ENCODE results near the gene AHDC1. TPM values are rescaled to one million over a fixed set of nuclear protein-coding genes. Genes with fewer than 3 reads are reported as not detected.

The AHDC1 gene
- total RNA-seq, 2 donors from 2014 or later: 27.1 to 83.7 TPM

GRCh38 chr1:27603309-27603680 is 649 bp downstream of the AHDC1 start:
- no peak for TF ChIP-seq CTCF (IDR thresholded peaks at IDR 0.05)
- TF ChIP-seq POLR2A (IDR thresholded peaks at IDR 0.05): peak; percentile 30
- intact Hi-C loops (cut with DNase I): loop anchor here (2.0 to 5.0 kb wide), 4 partner anchors 34 to 301 kb away; partner anchors contain the start of gene WASF2
- H3K9me3 ChIP-seq: no peaks in the 10 kb centered on the region
- H3K27me3 ChIP-seq (replicated peaks; ENCODE audit: insufficient read depth): no peaks in the 10 kb centered on the region
- WGBS: under 1% methylated on average over 26 of the region's 43 CpGs
- peak overlapping the region; percentile 93 to 96 for H3K27ac ChIP-seq
- no peaks in the 10 kb centered on the region for H3K36me3 ChIP-seq
- peak overlapping the region; percentile 76 to 90 for H3K4me3 ChIP-seq
- peak; percentile 26 for DNase-seq (ENCODE audit: low spot score)
- H3K4me1 ChIP-seq (replicated peaks): peaks cover 9% of the 10 kb centered on the region

- intact Hi-C loops (cut with DNase I): loop anchor here (2.0 to 5.0 kb wide), 4 partner anchors 34 to 300 kb away; partner anchors contain the start of gene WASF2
- no peaks in the 10 kb centered on the region for H3K27me3 ChIP-seq (replicated peaks; ENCODE audit: insufficient read depth)
- no peaks in the 10 kb centered on the region for H3K9me3 ChIP-seq
- TF ChIP-seq POLR2A (IDR thresholded peaks at IDR 0.05) (no peak), POLR2AphosphoS5 (IDR thresholded peaks at IDR 0.05) (no peak), CTCF (IDR thresholded peaks at IDR 0.05) (no peak)
- H3K4me3 ChIP-seq: peak overlapping the region; percentile 76 to 90
- no peaks in the 10 kb centered on the region for H3K36me3 ChIP-seq
- peak; percentile 59 for DNase-seq (ENCODE audit: low spot score)
- under 1% methylated on average over 44 of the region's 54 CpGs for WGBS
- H3K27ac ChIP-seq: peak overlapping the region; percentile 93 to 96
- H3K4me1 ChIP-seq (replicated peaks): peaks cover 9% of the 10 kb centered on the region
Measured at GRCh38 chr1:27602462-27603308, 1.3 kb downstream of the AHDC1 start.

GRCh38 chr1:27601771-27602461 is 2.0 kb downstream of the AHDC1 start:
- Histone ChIP-seq H3K4me1 (replicated peaks) (peaks cover 9% of the 10 kb centered on the region), H3K9me3 (no peaks in the 10 kb centered on the region), H3K27ac (peak overlapping the region; percentile 93 to 96), H3K27me3 (replicated peaks; ENCODE audit: insufficient read depth) (no peaks in the 10 kb centered on the region), H3K36me3 (no peaks in the 10 kb centered on the region), H3K4me3 (peak overlapping the region; percentile 76 to 90)
- intact Hi-C loops (cut with DNase I): loop anchor here (2.0 to 5.0 kb wide), 4 partner anchors 33 to 300 kb away; partner anchors contain the start of gene WASF2
- 3% methylated on average over 23 of the region's 23 CpGs for WGBS
- TF ChIP-seq POLR2AphosphoS5 (IDR thresholded peaks at IDR 0.05): no peak
- peak in 1 of 4 experiments; percentile 4 for TF ChIP-seq CTCF (IDR thresholded peaks at IDR 0.05)
- TF ChIP-seq POLR2A (IDR thresholded peaks at IDR 0.05): peak; percentile 42
- DNase-seq (ENCODE audit: low spot score): peak; percentile 31

- H3K27me3 ChIP-seq (replicated peaks; ENCODE audit: insufficient read depth): no peaks in the 10 kb centered on the region
- intact Hi-C loops (cut with DNase I): loop anchor here (5.0 kb wide), 3 partner anchors 109 to 299 kb away; partner anchors contain the start of gene WASF2
- H3K9me3 ChIP-seq: no peaks in the 10 kb centered on the region
- TF ChIP-seq POLR2AphosphoS5 (IDR thresholded peaks at IDR 0.05): no peak
- TF ChIP-seq POLR2A (IDR thresholded peaks at IDR 0.05): no peak
- TF ChIP-seq CTCF (IDR thresholded peaks at IDR 0.05): no peak
- no peak for DNase-seq (ENCODE audit: low spot score)
- peaks cover 9% of the 10 kb centered on the region for H3K4me1 ChIP-seq (replicated peaks)
- peak overlapping the region; percentile 76 to 90 for H3K4me3 ChIP-seq
- H3K27ac ChIP-seq: peak overlapping the region; percentile 93 to 96
- H3K36me3 ChIP-seq: no peaks in the 10 kb centered on the region
Measured at GRCh38 chr1:27601321-27601770, 2.6 kb downstream of the AHDC1 start.

Data from prostate gland (tissue), 2 donors.